HEK293T (cell line): ENCODE measurements around the gene HMCN2.

Experiments
- BHLHE40 ChIP-seq: fragments of 450-650 bp; IDR thresholded peaks from 2 replicates; pipeline ENCODE4 v1.6.1; 2016; ENCODE audit warnings: mild to moderate bottlenecking, moderate library complexity, borderline replicate concordance
- FOXK2 ChIP-seq: fragments of 450-650 bp; IDR thresholded peaks from 2 replicates; pipeline ENCODE4 v1.6.1; 2016; ENCODE audit warnings: mild to moderate bottlenecking
- HDGF ChIP-seq: fragments of 450-650 bp; IDR thresholded peaks from 2 replicates; pipeline ENCODE4 v1.6.1; 2017; ENCODE audit warnings: antibody characterized with exemption, borderline replicate concordance
- NFRKB ChIP-seq: fragments of 450-650 bp; IDR thresholded peaks from 2 replicates; pipeline ENCODE4 v1.6.1; 2016; ENCODE audit warnings: mild to moderate bottlenecking, moderate library complexity
- SP1 ChIP-seq: fragments of 450-650 bp; IDR thresholded peaks from 2 replicates; pipeline ENCODE4 v1.6.1; 2017
- TARDBP ChIP-seq: fragments of 450-650 bp; IDR thresholded peaks from 2 replicates; pipeline ENCODE4 v1.6.1; 2016

DNA sequence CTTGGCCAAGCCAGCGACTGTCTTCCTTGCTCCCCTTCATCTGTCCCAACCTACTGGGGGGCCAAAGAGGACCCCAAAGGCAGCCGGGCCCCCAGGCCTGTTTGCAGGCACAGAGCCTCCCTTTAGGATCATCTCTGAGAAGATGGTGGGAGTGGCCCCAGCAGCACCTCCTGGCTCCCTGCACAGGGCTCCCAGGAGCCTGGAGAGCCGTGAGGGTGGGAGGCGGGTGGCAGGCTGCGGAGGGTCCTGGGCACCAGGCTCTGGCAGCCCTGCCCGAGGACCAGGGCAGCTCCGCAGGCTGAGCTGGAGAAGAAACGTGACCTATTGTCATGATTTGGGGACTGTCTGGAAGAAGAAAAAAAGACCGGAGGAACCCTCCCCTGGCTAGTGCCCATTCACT, 212.6 kb downstream of the HMCN2 start:
- no peak for TF ChIP-seq FOXK2
- no peak for TF ChIP-seq NFRKB
- no peak for TF ChIP-seq SP1
- TF ChIP-seq BHLHE40 = no peak
- no peak for TF ChIP-seq TARDBP
- TF ChIP-seq HDGF = no peak
